OCI-LY7 (cell line): ENCODE results near the gene AIRE. TPM values are rescaled to one million over a fixed set of nuclear protein-coding genes. Genes with fewer than 3 reads are reported as not detected.
"Not testable (repeated sequence)": the region's sequence is repeated elsewhere in the genome, so short reads cannot be mapped to it uniquely, and the experiment has no call there.

Experiments
- BruUV-seq: library from RNA; stranded (reverse); fragments of 400-500 nt; replicated peaks from 2 replicates; lab custom pipeline; 2021; lab: Mats Ljungman, UMichigan
- CTCF ChIA-PET: fragments of 300-600 bp; sonication (Branson Sonifier 250); formaldehyde crosslinking; loops from one replicate; lab custom pipeline; 2022; ENCODE audit warnings: antibody characterized with exemption; ENCODE audit not compliant: unreplicated experiment; lab: Charles Lee
- POLR2A ChIA-PET: fragments of 300-600 bp; sonication (Branson Sonifier 250); formaldehyde crosslinking; loops from one replicate; lab custom pipeline; 2022; ENCODE audit warnings: antibody characterized with exemption; lab: Charles Lee
- DNase-seq: peaks from one replicate; pipeline ENCODE4 v3.0.0-alpha.2; 2015; ENCODE audit warnings: low spot score
- H2AFZ ChIP-seq: fragments of 200-600 bp; sonication (generic), shearing (Covaris generic); 2 replicates; pipeline ENCODE4 v1.6.1; 2014; ENCODE audit warnings: mild to moderate bottlenecking, antibody characterized with exemption, low read length, moderate library complexity
- H3K27ac ChIP-seq: fragments of 200-600 bp; sonication (generic); 2 replicates; pipeline ENCODE4 v1.5.1; 2014; ENCODE audit warnings: mixed run types, low read depth, mild to moderate bottlenecking, moderate library complexity, low read length, inconsistent platforms; ENCODE audit not compliant: poor library complexity, severe bottlenecking
- H3K36me3 ChIP-seq: fragments of 200-600 bp; sonication (generic); 2 replicates; pipeline ENCODE4 v1.6.1; 2014; ENCODE audit warnings: mild to moderate bottlenecking, antibody characterized with exemption, low read length, moderate library complexity, mixed read lengths; ENCODE audit not compliant: insufficient read depth
- H3K4me1 ChIP-seq: fragments of 200-600 bp; sonication (generic); 2 replicates; pipeline ENCODE4 v1.5.1; 2014; ENCODE audit warnings: mild to moderate bottlenecking, low read length; ENCODE audit not compliant: insufficient read depth, poor library complexity, severe bottlenecking
- H3K4me2 ChIP-seq: fragments of 200-600 bp; sonication (generic); 2 replicates; pipeline ENCODE4 v1.6.1; 2014; ENCODE audit warnings: mild to moderate bottlenecking, low read length
- H3K4me3 ChIP-seq: fragments of 200-600 bp; sonication (generic); 2 replicates; pipeline ENCODE4 v1.5.1; 2014; ENCODE audit warnings: mild to moderate bottlenecking, low read depth, low read length; ENCODE audit not compliant: poor library complexity, severe bottlenecking
- H3K79me2 ChIP-seq: fragments of 200-600 bp; sonication (generic); 2 replicates; pipeline ENCODE4 v1.6.1; 2016; ENCODE audit warnings: low read depth, mild to moderate bottlenecking, low read length, moderate library complexity, mixed read lengths; ENCODE audit not compliant: insufficient read depth
- H3K9me2 ChIP-seq: fragments of 200-600 bp; sonication (generic); 2 replicates; pipeline ENCODE4 v1.6.1; 2016; ENCODE audit warnings: mild to moderate bottlenecking, low read length, mixed read lengths; ENCODE audit not compliant: insufficient read depth
- H3K9me3 ChIP-seq: fragments of 200-600 bp; sonication (generic); 2 replicates; pipeline ENCODE4 v1.6.1; 2014; ENCODE audit warnings: mild to moderate bottlenecking, mixed run types, low read length, mixed read lengths
- H4K20me1 ChIP-seq: fragments of 200-600 bp; sonication (generic); 2 replicates; pipeline ENCODE4 v1.6.1; 2014; ENCODE audit warnings: mild to moderate bottlenecking, antibody characterized with exemption, low read length, moderate library complexity, mixed read lengths; ENCODE audit not compliant: insufficient read depth
- CTCF ChIP-seq: fragments of 200-600 bp; sonication (generic); conservative IDR thresholded peaks from 2 replicates; pipeline ENCODE4 v1.5.1; 2014; ENCODE audit warnings: mild to moderate bottlenecking, antibody characterized with exemption, low read length, moderate library complexity, mixed read lengths
- EZH2phosphoT487 ChIP-seq: fragments of 200-600 bp; sonication (generic); IDR thresholded peaks from 2 replicates; pipeline ENCODE4 v1.6.1; 2018; ENCODE audit warnings: low read depth, borderline replicate concordance, mild to moderate bottlenecking, mixed run types, antibody characterized with exemption, low read length, moderate library complexity, mixed read lengths
- intact Hi-C: fragments of 100-400 bp; cut with micrococcal nuclease; formaldehyde crosslinking; loops from one replicate; pipeline ENCODE4 v1.10.0; 2022; ENCODE audit not compliant: unreplicated experiment
- total RNA-seq, 2 experiments: library from RNA; depleted of rRNA in 1 of 2; stranded (reverse); fragments of >200 nt in 1 of 2; shearing (Covaris generic) in 1 of 2; gene quantifications; 2 replicates each; pipeline ENCODE4 v1.2.3, GENCODE V29; 2014 to 2022

AIRE gene
- total RNA-seq, 2 experiments from 2014 or later = not detected

GRCh38 chr21:44337941-44338895, 52.5 kb downstream of the AIRE start:
- intact Hi-C loops = loop anchor here (5.0 kb wide), 1 partner anchor 1304 kb away; the partner anchor contains the start of gene PCBP3
- Histone ChIP-seq H3K36me3 (no peaks in the 10 kb centered on the region; the same call in 1 of the 2 replicates), H3K79me2 (no peaks in the 10 kb centered on the region), H3K27ac (no peak overlapping the region), H3K4me1 (peaks cover 14% of the 10 kb centered on the region), H3K9me3 (no peaks in the 10 kb centered on the region), H3K9me2 (no peaks in the 10 kb centered on the region), H3K4me3 (peak overlapping the region; percentile 55), H2AFZ (no peak overlapping the region), H3K4me2 (peak overlapping the region; percentile 74), H4K20me1 (no peaks in the 10 kb centered on the region)
- TF ChIP-seq EZH2phosphoT487 = no peak
- TF ChIP-seq CTCF = 0 out of 2 replicates have a peak, but pooled peaks have one; percentile 24
- peak; percentile 47 for DNase-seq
- no TSS peak for BruUV-seq
- ChIA-PET POLR2A (interaction anchor here (1.6 kb wide), 1 partner anchor 90 kb away, joined by 5 read pairs; no protein-coding TSS in a partner anchor), CTCF (interaction anchor here (0.6 kb wide), 1 partner anchor 15 kb away, joined by 3 read pairs; the partner anchor contains the start of gene TRPM2)

GRCh38 chr21:44338971-44339910, 53.6 kb downstream of the AIRE start, which contains the start of gene CFAP410:
TSS of gene CFAP410 (minus strand) at chr21:44339390. CDS start at chr21:44339194, 196 bp downstream.
- Histone ChIP-seq H3K36me3 (no peaks in the 10 kb centered on the region; the same call in 1 of the 2 replicates), H3K4me1 (peaks cover 14% of the 10 kb centered on the region), H3K9me2 (no peaks in the 10 kb centered on the region), H2AFZ (peak within 1 kb of the TSS; percentile 29; the same call in 1 of the 2 replicates), H3K4me2 (peak within 1 kb of the TSS; percentile 80), H3K27ac (peak within 1 kb of the TSS; percentile 90), H3K4me3 (peak within 1 kb of the TSS; percentile 77), H3K79me2 (no peaks in the 10 kb centered on the region), H3K9me3 (no peaks in the 10 kb centered on the region), H4K20me1 (no peaks in the 10 kb centered on the region)
- no peak for TF ChIP-seq CTCF
- TF ChIP-seq EZH2phosphoT487 = no peak
- DNase-seq = peak; percentile 97
- CTCF ChIA-PET = no interaction called here
- BruUV-seq = TSS peak; percentile 96
- POLR2A ChIA-PET = interaction anchor here (0.6 to 1.6 kb wide), 4 partner anchors 15 to 566 kb away, joined by 3 to 5 read pairs (median 3); no protein-coding TSS in a partner anchor
- intact Hi-C loops = loop anchor here (1.0 to 5.0 kb wide), 2 partner anchors 16 to 1303 kb away; partner anchors contain the start of gene PCBP3

- H3K9me2 ChIP-seq, H3K4me3 ChIP-seq, DNase-seq, H3K79me2 ChIP-seq, H3K4me2 ChIP-seq, H2AFZ ChIP-seq, BruUV-seq, H3K36me3 ChIP-seq, H3K27ac ChIP-seq, H4K20me1 ChIP-seq, H3K9me3 ChIP-seq, CTCF ChIA-PET: not testable (repeated sequence)
- POLR2A ChIA-PET = interaction anchor here (0.7 kb wide), 1 partner anchor 14 kb away, joined by 3 read pairs; no protein-coding TSS in a partner anchor
- intact Hi-C loops = loop anchor here (5.0 kb wide), 1 partner anchor 85 kb away; no protein-coding TSS in a partner anchor
- H3K4me1 ChIP-seq = peaks cover 14% of the 10 kb centered on the region
Measured at GRCh38 chr21:44341726-44342458, 56.2 kb downstream of the AIRE start.

GRCh38 chr21:44342981-44343380, 57.3 kb downstream of the AIRE start:
- POLR2A ChIA-PET, H3K9me2 ChIP-seq, H3K36me3 ChIP-seq, DNase-seq, CTCF ChIA-PET, H3K4me3 ChIP-seq, H3K79me2 ChIP-seq, H2AFZ ChIP-seq, H3K27ac ChIP-seq, BruUV-seq, H4K20me1 ChIP-seq, H3K4me2 ChIP-seq, H3K9me3 ChIP-seq: not testable (repeated sequence)
- intact Hi-C loops = loop anchor here (5.0 kb wide), 1 partner anchor 84 kb away; no protein-coding TSS in a partner anchor
- peaks cover 14% of the 10 kb centered on the region for H3K4me1 ChIP-seq
